Natural killer cell (primary cell): ENCODE data around the gene S1PR1. TPM values are rescaled to one million over a fixed set of nuclear protein-coding genes. Genes with fewer than 3 reads are reported as not detected.

Source experiments
- ATAC-seq, 3 donors: fragments of 150-1000 bp in 2 of 3; fragments of 200-7000 bp in 1 of 3; cut with Tn5 transposase; 1 replicate in 1 of 3; 2 replicates in 2 of 3; pipeline ENCODE4 v1.10.0; 2021; ENCODE audit warnings: mild to moderate bottlenecking in 2 of 3, moderate library complexity in 2 of 3
- DNase-seq, 2 donors: peaks; one replicate each; pipeline versions ENCODE4 v3.0.0 to v3.0.0-alpha.2; 2013 to 2021; ENCODE audit warnings: mixed read lengths in 1 of 2
- H3K27ac ChIP-seq: one replicate; pipeline ENCODE4 v1.5.1; 2013; ENCODE audit warnings: mild to moderate bottlenecking, low read length
- H3K27me3 ChIP-seq: one replicate; pipeline ENCODE4 v1.6.1; 2013; ENCODE audit warnings: low read length; ENCODE audit not compliant: control insufficient read depth, insufficient read depth
- H3K36me3 ChIP-seq: one replicate; pipeline ENCODE4 v1.6.1; 2013; ENCODE audit warnings: low read length; ENCODE audit not compliant: control insufficient read depth, insufficient read depth
- H3K4me1 ChIP-seq: one replicate; pipeline ENCODE4 v1.6.1; 2013; ENCODE audit warnings: low read length; ENCODE audit not compliant: control insufficient read depth, insufficient read depth
- H3K4me3 ChIP-seq: one replicate; pipeline ENCODE4 v1.5.1; 2013; ENCODE audit warnings: low read length
- H3K9me3 ChIP-seq: one replicate; pipeline ENCODE4 v1.6.1; 2013; ENCODE audit warnings: low read length; ENCODE audit not compliant: control insufficient read depth, insufficient read depth
- H3K27ac Mint-ChIP-seq, 2 donors: one replicate each; pipeline ENCODE4 v1.8.0; 2022; ENCODE audit warnings: mild to moderate bottlenecking in 2 of 2, mixed read lengths in 2 of 2, moderate library complexity in 1 of 2
- H3K27me3 Mint-ChIP-seq, 2 donors: one replicate each; pipeline ENCODE4 v1.8.0; 2022; ENCODE audit warnings: low read depth in 2 of 2, mixed read lengths in 2 of 2
- H3K36me3 Mint-ChIP-seq: one replicate; pipeline ENCODE4 v1.8.0; 2022; ENCODE audit warnings: mixed read lengths
- H3K4me1 Mint-ChIP-seq, 2 donors: one replicate each; pipeline ENCODE4 v1.8.0; 2022; ENCODE audit warnings: mixed read lengths in 2 of 2
- H3K4me3 Mint-ChIP-seq: one replicate; pipeline ENCODE4 v1.8.0; 2022; ENCODE audit warnings: mild to moderate bottlenecking, moderate library complexity, mixed read lengths
- H3K9me3 Mint-ChIP-seq, 2 donors: one replicate each; pipeline ENCODE4 v1.8.0; 2022; ENCODE audit warnings: mixed read lengths in 2 of 2
- CTCF ChIP-seq: fragments of 200-600 bp; IDR thresholded peaks from one replicate; pipeline ENCODE4 v1.8.0; 2022; ENCODE audit warnings: antibody characterized with exemption
- WGBS: methylation state at CpG from one replicate; pipeline ENCODE4 v1.1.7; 2013; ENCODE audit warnings: missing lambda C conversion rate; ENCODE audit not compliant: insufficient coverage; 5-methylcytosine and 5-hydroxymethylcytosine counted together
- intact Hi-C: fragments of 100-400 bp; cut with micrococcal nuclease; formaldehyde crosslinking; loops from one replicate; pipeline ENCODE4 v1.14.2; 2022
- total RNA-seq, 4 donors: library from RNA; stranded (reverse); fragments of 120-200 nt in 1 of 4; gene quantifications; one replicate each; pipeline versions ENCODE4 v1.2.3 to v1.2.4, GENCODE V29; 2013 to 2022

S1PR1 gene
- total RNA-seq, 3 donors from 2014 or later (not counting 1 experiment from before 2014, with no cell fraction given) = 33.5 to 114 (median 80.2) TPM

- Histone ChIP-seq H3K9me3 (no peaks in the 10 kb centered on the region), H3K36me3 (peaks cover 15% of the 10 kb centered on the region), H3K4me1 (peaks cover 31% of the 10 kb centered on the region), H3K27ac (peak overlapping the region; percentile 77), H3K27me3 (no peaks in the 10 kb centered on the region), H3K4me3 (peak overlapping the region; percentile 74)
- Mint-ChIP-seq H3K9me3 (no peaks in the 10 kb centered on the region), H3K4me3 (peak overlapping the region; percentile 98), H3K27ac (peak overlapping the region; percentile 91 to 96), H3K4me1 (peaks cover 52 to 54% of the 10 kb centered on the region in 2 donors), H3K27me3 (no peaks in the 10 kb centered on the region), H3K36me3 (peaks cover 26% of the 10 kb centered on the region)
- peak in 1 of 2 donors; percentile 77 for DNase-seq
- ATAC-seq = peak in 2 of 3 donors; percentile 6 to 19
- WGBS = 4% methylated on average over 4 of the region's 6 CpGs
- no peak for TF ChIP-seq CTCF
- intact Hi-C loops = loop anchor here (5.0 kb wide), 4 partner anchors 77 to 523 kb away; no protein-coding TSS in a partner anchor
Observed at GRCh38 chr1:101235216-101235695, 1.6 kb upstream of the S1PR1 start.

- peak overlapping the region; percentile 74 for H3K4me3 ChIP-seq
- H3K4me1 ChIP-seq = peaks cover 36% of the 10 kb centered on the region
- Mint-ChIP-seq H3K27ac (peak overlapping the region; percentile 91 to 96), H3K9me3 (no peaks in the 10 kb centered on the region), H3K27me3 (no peaks in the 10 kb centered on the region), H3K36me3 (peaks cover 26% of the 10 kb centered on the region), H3K4me1 (peaks cover 59 to 60% of the 10 kb centered on the region in 2 donors), H3K4me3 (peak overlapping the region; percentile 98)
- DNase-seq (peak; percentile 52 to 82), ATAC-seq (peak; percentile 32 to 48 (median 47))
- WGBS = under 1% methylated on average over 43 of the region's 43 CpGs
- no peaks in the 10 kb centered on the region for H3K9me3 ChIP-seq
- intact Hi-C loops = loop anchor here (5.0 kb wide), 4 partner anchors 76 to 524 kb away; no protein-coding TSS in a partner anchor
- peak overlapping the region; percentile 77 for H3K27ac ChIP-seq
- TF ChIP-seq CTCF = no peak
- H3K27me3 ChIP-seq = no peaks in the 10 kb centered on the region
- peaks cover 21% of the 10 kb centered on the region for H3K36me3 ChIP-seq
Observed at GRCh38 chr1:101235696-101236515, 913 bp upstream of the S1PR1 start.

GRCh38 chr1:101237229-101237837 is 514 bp downstream of the S1PR1 start:
- H3K27ac Mint-ChIP-seq = peak overlapping the region; percentile 91 to 96
- WGBS = 0% methylated on average over 12 of the region's 12 CpGs
- no peaks in the 10 kb centered on the region for H3K9me3 ChIP-seq
- DNase-seq = peak in 1 of 2 donors; percentile 56
- peak overlapping the region; percentile 77 for H3K27ac ChIP-seq
- H3K36me3 Mint-ChIP-seq = peaks cover 33% of the 10 kb centered on the region
- ATAC-seq = no peak
- H3K9me3 Mint-ChIP-seq = no peaks in the 10 kb centered on the region
- H3K36me3 ChIP-seq = peaks cover 35% of the 10 kb centered on the region
- H3K27me3 Mint-ChIP-seq = no peaks in the 10 kb centered on the region
- H3K4me1 ChIP-seq = peaks cover 36% of the 10 kb centered on the region
- peak overlapping the region; percentile 98 for H3K4me3 Mint-ChIP-seq
- intact Hi-C loops = loop anchor here (5.0 kb wide), 4 partner anchors 75 to 525 kb away; no protein-coding TSS in a partner anchor
- no peaks in the 10 kb centered on the region for H3K27me3 ChIP-seq
- no peak for TF ChIP-seq CTCF
- peaks cover 71 to 72% of the 10 kb centered on the region in 2 donors for H3K4me1 Mint-ChIP-seq
- peak overlapping the region; percentile 74 for H3K4me3 ChIP-seq
